Testis (tissue), 2 donors: ENCODE measurements around the gene SLC12A1.

ENCODE experiments used
- POLR2A ChIP-seq: fragments of 450-650 bp; IDR thresholded peaks from one replicate; pipeline ENCODE4 v1.6.1; 2017; ENCODE audit warnings: antibody characterized with exemption, mild to moderate bottlenecking, moderate library complexity
- TF ChIP-seq, protein P1 (sequence below), 3 experiments: fragments of 450-650 bp in 2 of 3; fragments of 200-600 bp in 1 of 3; sonication (generic) in 1 of 3; IDR thresholded peaks; one replicate each; pipeline ENCODE4 v1.5.1; 2016 to 2019; ENCODE audit warnings: antibody characterized with exemption in 3 of 3, mild to moderate bottlenecking in 2 of 3, moderate library complexity in 1 of 3

DNA sequence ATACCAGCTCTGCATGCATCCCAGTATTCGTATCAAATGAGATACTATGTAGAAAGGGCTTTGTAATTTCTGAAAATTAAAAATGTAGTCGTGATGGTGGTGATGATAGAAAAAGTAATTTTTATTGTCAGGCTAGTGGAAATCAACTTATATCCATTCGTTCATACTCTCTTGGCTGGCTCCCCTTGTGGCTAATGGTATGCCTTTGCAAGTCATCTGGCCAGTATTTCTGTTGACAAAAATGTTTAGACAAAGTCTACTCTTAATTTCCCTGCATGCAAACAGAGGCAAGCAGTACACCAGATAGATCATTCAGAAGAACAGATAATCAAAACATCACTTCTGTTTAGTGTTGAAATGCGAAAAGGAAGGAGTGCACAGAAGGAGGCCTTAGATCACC lies 75.6 kb downstream of the SLC12A1 start:
- TF ChIP-seq, protein P1, sequence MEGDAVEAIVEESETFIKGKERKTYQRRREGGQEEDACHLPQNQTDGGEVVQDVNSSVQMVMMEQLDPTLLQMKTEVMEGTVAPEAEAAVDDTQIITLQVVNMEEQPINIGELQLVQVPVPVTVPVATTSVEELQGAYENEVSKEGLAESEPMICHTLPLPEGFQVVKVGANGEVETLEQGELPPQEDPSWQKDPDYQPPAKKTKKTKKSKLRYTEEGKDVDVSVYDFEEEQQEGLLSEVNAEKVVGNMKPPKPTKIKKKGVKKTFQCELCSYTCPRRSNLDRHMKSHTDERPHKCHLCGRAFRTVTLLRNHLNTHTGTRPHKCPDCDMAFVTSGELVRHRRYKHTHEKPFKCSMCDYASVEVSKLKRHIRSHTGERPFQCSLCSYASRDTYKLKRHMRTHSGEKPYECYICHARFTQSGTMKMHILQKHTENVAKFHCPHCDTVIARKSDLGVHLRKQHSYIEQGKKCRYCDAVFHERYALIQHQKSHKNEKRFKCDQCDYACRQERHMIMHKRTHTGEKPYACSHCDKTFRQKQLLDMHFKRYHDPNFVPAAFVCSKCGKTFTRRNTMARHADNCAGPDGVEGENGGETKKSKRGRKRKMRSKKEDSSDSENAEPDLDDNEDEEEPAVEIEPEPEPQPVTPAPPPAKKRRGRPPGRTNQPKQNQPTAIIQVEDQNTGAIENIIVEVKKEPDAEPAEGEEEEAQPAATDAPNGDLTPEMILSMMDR (IDR thresholded peaks at IDR 0.05): no peak
- no peak for TF ChIP-seq POLR2A
